NCI-H748 (cell line): ENCODE data around the gene PDE5A.
"Not testable (repeated sequence)": the region's sequence is repeated elsewhere in the genome, so short reads cannot be mapped to it uniquely, and the experiment has no call there.

Source experiments
- DNase-seq: peaks from one replicate; lab custom pipeline; 2025; ENCODE audit not compliant: unreplicated experiment; lab: John Stamatoyannopoulos, UW

PDE5A gene

GRCh38 chr4:119646347-119647071 lies 17.9 kb upstream of the PDE5A start:
- no peak for DNase-seq

- DNase-seq, result no peak
Measured at GRCh38 chr4:119643306-119644042, 14.9 kb upstream of the PDE5A start.

- DNase-seq, result no peak
Measured at GRCh38 chr4:119641765-119642164, 13.2 kb upstream of the PDE5A start.

- DNase-seq, result no peak
Measured at GRCh38 chr4:119638359-119638758, 9.8 kb upstream of the PDE5A start.

GRCh38 chr4:119636851-119637250 lies 8.2 kb upstream of the PDE5A start:
- not testable (repeated sequence) for DNase-seq

- DNase-seq, result no peak
Measured at GRCh38 chr4:119632216-119632615, 3.6 kb upstream of the PDE5A start.

- DNase-seq, result no peak
Measured at GRCh38 chr4:119629142-119629471, 503 bp upstream of the PDE5A start.

- DNase-seq, result peak; percentile 70
Measured at GRCh38 chr4:119627267-119628255, 1.0 kb downstream of the PDE5A start.

GRCh38 chr4:119626943-119627266 lies 1.7 kb downstream of the PDE5A start:
- no peak for DNase-seq

GRCh38 chr4:119626420-119626819 lies 2.2 kb downstream of the PDE5A start:
- no peak for DNase-seq

- no peak for DNase-seq
Measured at GRCh38 chr4:119625761-119626160, 2.8 kb downstream of the PDE5A start.

- DNase-seq, result no peak
Measured at GRCh38 chr4:119624356-119624755, 4.2 kb downstream of the PDE5A start.

- DNase-seq, result no peak
Measured at GRCh38 chr4:119623025-119623424, 5.6 kb downstream of the PDE5A start.

- DNase-seq, result no peak
Measured at GRCh38 chr4:119615068-119615719, 13.4 kb downstream of the PDE5A start.

- DNase-seq, result no peak
Measured at GRCh38 chr4:119604266-119604665, 24.3 kb downstream of the PDE5A start.

- no peak for DNase-seq
Measured at GRCh38 chr4:119602366-119602765, 26.2 kb downstream of the PDE5A start.

- peak; percentile 17 for DNase-seq
Measured at GRCh38 chr4:119598521-119598920, 30.1 kb downstream of the PDE5A start.

- DNase-seq, result no peak
Measured at GRCh38 chr4:119597377-119597776, 31.2 kb downstream of the PDE5A start.

- no peak for DNase-seq
Measured at GRCh38 chr4:119593698-119594097, 34.9 kb downstream of the PDE5A start.

- DNase-seq, result no peak
Measured at GRCh38 chr4:119592830-119593229, 35.8 kb downstream of the PDE5A start.

- DNase-seq, result no peak
Measured at GRCh38 chr4:119589165-119589564, 39.4 kb downstream of the PDE5A start.
